Hematopoietic multipotent progenitor cell (in vitro differentiated cells): Measurements from ENCODE around the gene POLR2M. TPM values are rescaled to one million over a fixed set of nuclear protein-coding genes. Genes with fewer than 3 reads are reported as not detected.

Experiments
- DNase-seq, 3 donors: peaks; one replicate each; pipeline ENCODE4 v3.0.0-alpha.2; 2011 to 2015; ENCODE audit warnings: low read depth in 2 of 3, low spot score in 2 of 3
- total RNA-seq: library from RNA; depleted of rRNA; stranded (reverse); fragments of >200 nt; gene quantifications from one replicate; pipeline ENCODE4 v1.2.3, GENCODE V29; 2012

Gene POLR2M
- total RNA-seq, 1 donor = 99.9 TPM

DNA sequence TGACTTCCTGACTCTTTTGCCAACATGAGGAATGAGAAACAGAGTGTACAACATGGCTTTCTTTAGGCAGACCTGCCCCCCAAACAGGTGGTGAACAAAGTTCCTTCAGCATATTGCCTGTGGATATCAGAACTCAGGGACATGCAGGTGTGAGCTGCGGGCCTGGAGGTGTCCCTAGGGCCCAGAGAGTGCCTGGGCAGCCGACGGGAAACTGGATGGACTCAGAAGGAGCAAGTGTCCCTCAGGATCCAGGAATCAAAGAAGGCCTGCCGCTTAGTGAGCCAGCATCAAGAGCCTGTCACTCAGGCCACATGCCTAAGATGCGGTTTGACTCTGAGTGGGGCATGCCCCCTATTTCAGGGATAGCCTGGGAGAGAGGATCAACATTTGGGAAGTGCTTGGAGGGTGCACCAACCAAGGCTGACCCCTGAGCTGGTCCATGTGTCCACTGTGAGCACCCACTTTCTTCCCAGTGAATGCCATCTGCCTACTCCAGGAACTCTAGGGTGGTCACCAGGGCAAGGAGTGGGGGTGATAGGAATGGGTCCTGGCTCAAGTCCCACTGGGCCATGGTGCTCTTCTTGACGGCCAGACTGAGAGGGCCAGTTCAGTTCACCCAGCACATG lies 16.1 kb upstream of the POLR2M start:
- DNase-seq = no peak

DNA sequence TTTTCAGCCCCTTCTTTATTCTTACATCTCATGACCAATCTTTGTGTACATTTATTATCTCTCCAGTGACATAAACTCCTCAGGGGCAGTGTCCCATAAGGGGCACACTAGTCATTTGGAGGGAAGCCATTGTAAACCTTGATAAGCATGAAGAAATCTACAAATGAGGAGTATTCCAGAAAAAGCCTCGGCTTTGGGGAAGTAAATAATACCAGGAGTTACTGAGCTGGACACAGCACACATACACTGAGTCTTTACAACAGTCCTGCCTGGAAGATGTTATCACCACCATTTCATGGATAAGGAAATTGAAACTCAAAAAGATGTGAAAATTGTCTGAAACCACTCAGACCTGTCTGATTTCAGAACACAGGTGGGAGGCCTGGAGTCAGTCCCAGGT lies 15.4 kb upstream of the POLR2M start:
- DNase-seq = no peak

DNA sequence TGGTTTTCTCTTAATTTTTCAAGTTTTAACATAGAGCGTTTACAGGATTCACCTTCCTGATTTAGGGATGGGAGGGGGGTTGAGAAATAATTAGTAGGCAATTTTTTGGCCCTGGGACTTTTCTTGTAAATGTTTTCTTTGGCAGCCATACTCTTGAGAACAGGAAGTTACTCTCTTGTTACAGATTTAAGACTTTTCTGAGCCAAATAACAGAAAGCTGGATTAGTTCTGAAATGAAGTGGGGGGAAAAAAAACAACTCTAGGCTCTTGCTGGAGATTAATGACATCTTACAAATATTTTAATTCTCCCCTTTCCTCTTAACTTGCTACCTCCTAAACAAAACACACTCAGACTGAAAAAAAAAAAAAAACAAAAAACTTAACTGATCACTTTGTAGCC lies 13.8 kb upstream of the POLR2M start:
- DNase-seq = no peak

GRCh38 chr15:57694279-57694678 lies 12.2 kb upstream of the POLR2M start:
- DNase-seq = no peak

- DNase-seq = no peak
These were observed 10.4 kb upstream of the POLR2M start for GRCh38 chr15:57696146-57696545.

DNA sequence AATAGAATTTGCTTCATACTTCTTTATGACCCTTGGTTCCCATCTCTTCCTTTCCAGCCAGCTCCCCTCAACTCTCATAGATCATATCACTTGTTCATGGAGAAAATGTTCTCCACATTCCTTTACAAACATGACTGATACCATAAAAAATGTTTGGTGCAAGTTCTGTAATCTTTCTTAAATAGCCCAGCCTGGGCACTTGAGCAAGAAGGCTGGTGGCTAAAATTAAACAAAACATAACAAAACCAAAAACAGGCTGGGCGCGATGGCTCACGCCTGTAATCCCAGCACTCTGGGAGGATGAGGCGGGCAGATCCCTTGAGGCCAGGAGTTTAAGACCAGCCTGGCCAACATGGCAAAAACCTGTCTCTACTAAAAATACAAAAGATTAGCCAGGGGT lies 8.9 kb upstream of the POLR2M start:
- no peak for DNase-seq

DNA sequence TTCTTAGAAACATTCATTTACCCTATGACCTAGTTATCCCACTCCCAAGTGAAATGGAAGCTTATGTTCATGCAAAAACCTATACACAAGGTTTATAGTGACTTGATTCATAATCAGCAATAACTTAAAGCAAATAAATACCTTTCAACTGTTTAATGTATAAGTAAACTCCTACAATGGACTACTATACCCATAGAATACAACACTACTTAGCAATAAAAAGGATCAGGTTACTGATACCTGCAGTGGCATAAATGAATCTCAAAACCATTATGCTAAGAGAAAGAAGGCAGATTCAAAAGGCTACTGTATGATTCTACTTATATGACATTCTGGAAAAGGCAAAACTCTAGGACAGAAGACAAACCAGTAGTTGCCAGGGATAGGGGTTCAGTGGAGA lies 8.3 kb upstream of the POLR2M start:
- DNase-seq = no peak

DNA sequence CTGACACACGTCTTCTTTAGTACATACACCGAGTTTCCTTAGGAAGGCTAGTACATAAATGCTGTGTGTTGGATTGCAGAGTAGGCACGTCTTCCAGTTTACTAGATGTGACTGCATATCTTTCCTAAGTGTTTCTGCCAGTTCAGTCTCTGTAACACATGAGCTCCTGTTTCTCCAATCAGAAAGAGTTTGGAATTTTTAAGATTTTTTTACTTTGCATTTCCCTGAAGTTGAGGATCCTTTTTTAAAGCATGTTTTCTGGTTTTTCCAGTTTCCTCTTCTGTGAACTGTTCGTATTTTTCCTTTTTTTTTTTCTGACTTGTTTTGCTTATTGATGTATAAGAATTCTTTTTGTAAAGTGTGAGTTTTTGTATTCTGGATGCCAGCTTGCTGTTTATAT lies 7.5 kb upstream of the POLR2M start:
- DNase-seq = no peak

DNA sequence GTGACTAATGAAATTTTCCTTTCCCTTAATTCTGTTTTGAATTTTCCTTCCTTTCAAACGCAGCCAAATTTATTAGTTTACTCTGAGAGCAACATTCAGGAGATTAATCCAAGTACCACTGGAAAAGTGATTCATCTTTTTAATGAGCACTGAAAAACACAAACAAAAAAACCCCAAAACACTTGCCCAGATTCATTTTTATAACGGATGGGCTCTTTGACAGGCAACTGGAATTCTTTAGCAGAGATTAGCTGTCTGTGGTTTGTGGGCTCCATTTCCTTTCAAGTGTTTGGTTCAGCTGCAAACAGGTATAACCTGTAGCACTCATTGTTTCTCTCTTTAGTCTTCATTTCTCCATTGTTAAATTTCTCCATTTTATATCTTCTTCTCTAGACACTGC lies 3.1 kb upstream of the POLR2M start:
- no peak for DNase-seq

DNA sequence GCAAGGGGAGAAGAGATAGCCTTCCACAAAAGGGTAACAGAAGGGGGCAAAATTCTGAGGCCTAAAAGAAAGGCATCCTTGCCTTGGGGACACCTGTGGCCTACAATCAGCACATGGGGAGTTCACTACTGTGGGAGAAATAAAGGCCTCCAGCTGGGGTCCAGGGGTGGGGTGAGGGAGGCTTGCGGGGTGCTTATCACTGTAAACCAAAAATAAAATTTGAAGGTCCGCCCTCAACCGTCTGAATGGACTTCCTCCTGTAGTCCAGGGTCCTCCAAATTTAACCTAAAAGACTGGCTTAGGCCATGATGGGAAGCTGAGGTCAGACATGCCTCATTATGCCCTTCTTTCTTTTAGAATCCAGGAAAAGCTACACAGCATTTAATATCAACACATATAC lies 2.1 kb upstream of the POLR2M start:
- DNase-seq = no peak

DNA sequence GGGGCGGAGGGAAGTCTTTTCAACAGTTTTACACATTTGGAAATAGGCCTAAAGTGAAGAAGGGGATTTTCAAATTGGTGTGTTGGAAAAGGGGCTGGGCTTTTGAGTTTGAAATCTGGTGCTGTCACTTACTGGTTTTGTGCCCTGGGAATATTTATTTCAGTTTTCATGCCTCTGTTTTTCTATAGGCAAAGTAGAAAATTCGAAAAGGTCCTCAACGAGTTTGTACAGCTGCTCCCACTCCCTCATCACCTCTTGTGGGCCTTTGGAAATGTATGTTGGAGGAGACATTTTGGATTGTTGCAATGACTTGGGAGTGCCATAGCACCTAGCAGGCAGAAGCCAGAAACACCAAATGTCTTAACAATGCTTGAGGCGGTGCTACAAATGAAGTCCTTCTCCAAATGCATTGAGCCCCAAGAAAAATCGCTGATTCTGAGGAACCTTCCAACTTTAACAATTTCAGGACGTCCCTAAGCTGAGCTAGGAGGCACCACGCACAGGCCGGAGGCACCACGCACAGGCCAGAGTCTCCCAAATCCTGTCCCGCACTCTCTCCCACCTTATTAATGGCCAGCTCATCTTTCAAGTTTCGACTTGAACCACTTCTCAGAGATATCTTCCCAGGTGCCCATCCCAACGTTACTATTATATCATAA lies 639 bp upstream of the POLR2M start:
- DNase-seq = no peak

DNA sequence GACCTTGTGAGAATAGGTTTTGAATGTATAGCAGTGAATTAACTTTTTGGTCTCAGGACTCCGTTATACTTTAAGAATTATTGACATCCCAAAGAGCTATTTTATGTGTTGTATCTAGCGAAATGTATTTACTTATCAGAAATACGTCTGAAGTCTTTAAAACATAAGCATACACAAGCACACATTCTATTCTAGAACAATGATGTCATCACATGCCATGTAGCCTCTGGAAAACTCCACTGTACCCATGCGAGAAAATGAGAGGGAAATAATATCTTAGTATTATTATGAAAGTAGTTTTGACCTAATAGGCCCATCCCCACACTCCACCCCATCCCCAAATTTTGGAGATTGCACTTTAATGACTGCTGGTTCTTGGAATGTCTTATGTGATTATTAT lies 1.5 kb downstream of the POLR2M start:
- DNase-seq = no peak

- no peak for DNase-seq
These were observed 11.8 kb downstream of the POLR2M start for GRCh38 chr15:57718309-57718708.

DNA sequence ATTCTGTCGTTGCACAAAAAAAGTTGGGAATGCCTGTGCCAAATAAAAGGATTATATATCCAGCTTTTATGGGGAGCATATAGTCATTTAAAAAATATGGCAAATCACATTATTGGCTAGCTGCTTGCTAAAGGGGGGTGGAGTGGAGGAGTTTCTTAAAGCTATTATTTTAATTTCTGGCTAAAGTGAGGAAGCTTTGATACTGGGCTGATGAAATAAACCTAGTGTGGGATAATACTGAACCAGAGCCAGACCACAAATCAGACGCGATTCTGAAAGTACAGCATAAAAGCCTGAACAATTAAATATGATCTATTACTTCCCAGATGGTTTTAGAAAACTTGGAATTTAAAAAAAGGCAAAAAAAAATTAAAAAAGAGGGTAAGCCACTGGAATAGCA lies 14.4 kb downstream of the POLR2M start:
- DNase-seq = no peak

DNA sequence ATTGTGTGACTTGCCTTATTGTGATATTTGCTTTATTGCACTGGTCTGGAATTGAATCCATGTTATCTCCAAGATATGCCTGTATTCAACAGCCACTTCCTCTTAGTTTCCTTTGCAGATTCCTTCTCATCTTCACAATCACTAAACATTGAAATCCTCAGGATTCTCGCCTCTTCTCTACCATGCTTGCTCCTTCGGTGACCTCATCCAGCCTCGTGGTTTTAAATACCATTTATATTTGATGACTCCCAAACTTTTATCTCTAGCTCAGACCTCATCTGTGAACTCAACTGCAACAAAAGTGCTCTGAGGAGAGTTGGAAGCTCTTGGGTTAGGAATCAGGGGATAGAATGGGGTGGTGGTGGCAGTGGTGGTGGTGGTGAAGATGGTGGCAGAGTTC lies 19.9 kb downstream of the POLR2M start:
- DNase-seq = no peak

DNA sequence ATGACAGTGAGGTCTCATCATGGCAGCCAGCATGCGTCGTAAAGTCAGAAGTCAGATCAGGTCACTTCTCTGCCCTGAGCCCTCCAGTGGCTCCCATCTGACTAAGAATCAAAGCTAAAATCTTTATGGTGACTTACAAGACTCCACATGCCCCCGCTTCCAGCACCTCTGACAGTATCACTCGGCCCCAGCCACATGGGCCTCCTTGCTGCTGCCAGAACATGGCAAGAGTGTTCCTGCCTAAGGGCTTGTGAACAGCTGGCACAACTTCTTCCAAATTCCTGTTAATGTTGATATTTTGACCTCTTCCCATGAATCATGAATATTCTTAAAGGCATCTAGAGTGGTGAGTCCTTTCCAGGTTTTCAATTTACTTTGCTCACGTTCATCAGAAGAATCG lies 20.5 kb downstream of the POLR2M start:
- no peak for DNase-seq

DNA sequence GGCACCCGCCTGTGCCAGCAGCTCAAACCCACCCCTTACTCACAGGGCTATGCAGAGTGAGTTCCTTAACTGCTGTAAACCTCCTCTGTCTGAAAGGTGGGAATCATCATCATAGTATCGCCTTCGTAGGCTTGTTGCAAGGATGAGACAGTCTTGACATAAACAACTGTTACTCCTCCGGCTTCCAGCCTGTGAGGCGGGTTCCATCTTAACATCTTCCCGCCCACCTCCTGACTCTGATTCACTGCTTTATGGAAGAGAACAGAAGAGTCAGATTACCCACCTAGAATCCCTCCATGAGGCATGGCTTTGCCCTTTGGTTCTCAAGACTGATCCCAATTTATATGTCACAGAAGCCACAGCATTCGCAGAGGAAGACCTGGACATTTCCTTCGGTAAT lies 21.9 kb downstream of the POLR2M start:
- no peak for DNase-seq

DNA sequence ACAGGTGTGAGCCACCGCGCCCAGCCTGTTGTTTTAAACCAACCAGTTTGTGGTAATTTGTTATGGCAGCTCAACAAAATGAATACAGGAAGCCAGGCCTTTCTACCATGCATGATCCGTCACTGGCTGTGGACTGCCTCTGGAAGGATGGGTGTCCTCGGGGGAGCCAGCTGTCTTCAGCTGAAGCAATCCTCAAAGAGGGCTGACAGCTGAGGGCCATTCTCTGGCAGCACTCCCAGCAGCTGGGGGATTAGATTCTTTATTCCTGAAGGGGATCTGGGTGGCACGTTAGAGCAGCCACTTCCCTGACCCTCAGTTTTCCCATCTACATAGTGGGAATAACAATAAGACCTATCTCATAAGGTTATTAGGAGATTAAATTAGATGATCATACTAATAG lies 24.4 kb downstream of the POLR2M start:
- no peak for DNase-seq

GRCh38 chr15:57731530-57732103 lies 25.1 kb downstream of the POLR2M start:
- no peak for DNase-seq

- DNase-seq = peak; percentile 9 to 60 (median 24)
These were observed 26.2 kb downstream of the POLR2M start for GRCh38 chr15:57732526-57733331.

- no peak for DNase-seq
These were observed 28.3 kb downstream of the POLR2M start for GRCh38 chr15:57734860-57735259.

GRCh38 chr15:57735431-57735830 lies 28.9 kb downstream of the POLR2M start:
- no peak for DNase-seq
